Hepatocyte (in vitro differentiated cells): ENCODE measurements around the gene VAV1. TPM values are rescaled to one million over a fixed set of nuclear protein-coding genes. Genes with fewer than 3 reads are reported as not detected.

ENCODE experiments used
- DNase-seq: peaks from one replicate; pipeline ENCODE4 v3.0.0-alpha.2; 2016; ENCODE audit warnings: low spot score
- H2AFZ ChIP-seq: fragments of 200-600 bp; sonication (generic); 2 replicates; pipeline ENCODE4 v1.6.0; 2016; ENCODE audit warnings: antibody characterized with exemption, mild to moderate bottlenecking
- H3K27ac ChIP-seq: fragments of 200-600 bp; sonication (generic); 2 replicates; pipeline ENCODE4 v1.5.1; 2016; ENCODE audit warnings: mild to moderate bottlenecking
- H3K27me3 ChIP-seq: fragments of 200-600 bp; sonication (generic); 2 replicates; pipeline ENCODE4 v1.6.1; 2016
- H3K36me3 ChIP-seq: fragments of 200-600 bp; sonication (generic); replicated peaks from 2 replicates; pipeline ENCODE4 v1.5.1; 2016; ENCODE audit warnings: low read depth; ENCODE audit not compliant: insufficient read depth
- H3K4me1 ChIP-seq: fragments of 200-600 bp; sonication (generic); 2 replicates; pipeline ENCODE4 v1.5.1; 2016; ENCODE audit warnings: mild to moderate bottlenecking, moderate library complexity; ENCODE audit not compliant: insufficient read depth
- H3K4me2 ChIP-seq: fragments of 200-600 bp; sonication (generic); 2 replicates; pipeline ENCODE4 v1.6.0; 2016
- H3K4me3 ChIP-seq: fragments of 200-600 bp; sonication (generic); 2 replicates; pipeline ENCODE4 v1.5.1; 2016; ENCODE audit warnings: mild to moderate bottlenecking
- H3K79me2 ChIP-seq: fragments of 200-600 bp; sonication (generic); 2 replicates; pipeline ENCODE4 v1.6.0; 2017; ENCODE audit warnings: mild to moderate bottlenecking
- H3K9me2 ChIP-seq: fragments of 200-600 bp; sonication (generic); replicated peaks from 2 replicates; pipeline ENCODE4 v1.6.0; 2017; ENCODE audit warnings: mild to moderate bottlenecking; ENCODE audit not compliant: insufficient read depth
- H3K9me3 ChIP-seq: fragments of 200-600 bp; sonication (generic); 2 replicates; pipeline ENCODE4 v1.5.1; 2016; ENCODE audit warnings: low read depth, mild to moderate bottlenecking
- H4K20me1 ChIP-seq: fragments of 200-600 bp; sonication (generic); 2 replicates; pipeline ENCODE4 v1.6.0; 2016; ENCODE audit warnings: mild to moderate bottlenecking; ENCODE audit not compliant: insufficient read depth, poor library complexity, severe bottlenecking
- EZH2 ChIP-seq: fragments of 200-600 bp; sonication (generic); IDR thresholded peaks from 2 replicates; pipeline ENCODE4 v1.6.1; 2016; ENCODE audit warnings: antibody characterized with exemption, mild to moderate bottlenecking, borderline replicate concordance
- EZH2phosphoT487 ChIP-seq: fragments of 200-600 bp; sonication (generic); IDR thresholded peaks from one replicate; pipeline ENCODE4 v1.6.1; 2018; ENCODE audit warnings: antibody characterized with exemption, mild to moderate bottlenecking, low read depth, moderate library complexity; ENCODE audit not compliant: unreplicated experiment, severe bottlenecking
- WGBS: methylation state at CpG from one replicate; pipeline ENCODE4 v1.1.6; 2016; ENCODE audit warnings: low lambda C conversion rate; ENCODE audit errors: missing lambda C conversion rate; 5-methylcytosine and 5-hydroxymethylcytosine counted together
- polyA plus RNA-seq: library from polyadenylated mRNA; unstranded; fragments of >200 nt; fragmentation: Nextera tagmentation; extraction: Ambion mirVana; gene quantifications from 2 replicates; pipeline ENCODE4 v1.2.1, GENCODE V29; 2016
- total RNA-seq: library from RNA; depleted of rRNA; stranded (reverse); fragments of >200 nt; gene quantifications from 2 replicates; pipeline ENCODE4 v1.2.3, GENCODE V29; 2014
- TF ChIP-seq, protein P1 (sequence below): fragments of 200-600 bp; sonication (generic); IDR thresholded peaks from 2 replicates; pipeline ENCODE4 v1.5.1; 2016; ENCODE audit warnings: antibody characterized with exemption, mild to moderate bottlenecking; ENCODE audit not compliant: poor library complexity

Gene VAV1
- total and polyA plus RNA-seq, 2 experiments from 2014 or later = 0.23 TPM; not detected in 1

- TF ChIP-seq, protein P1, sequence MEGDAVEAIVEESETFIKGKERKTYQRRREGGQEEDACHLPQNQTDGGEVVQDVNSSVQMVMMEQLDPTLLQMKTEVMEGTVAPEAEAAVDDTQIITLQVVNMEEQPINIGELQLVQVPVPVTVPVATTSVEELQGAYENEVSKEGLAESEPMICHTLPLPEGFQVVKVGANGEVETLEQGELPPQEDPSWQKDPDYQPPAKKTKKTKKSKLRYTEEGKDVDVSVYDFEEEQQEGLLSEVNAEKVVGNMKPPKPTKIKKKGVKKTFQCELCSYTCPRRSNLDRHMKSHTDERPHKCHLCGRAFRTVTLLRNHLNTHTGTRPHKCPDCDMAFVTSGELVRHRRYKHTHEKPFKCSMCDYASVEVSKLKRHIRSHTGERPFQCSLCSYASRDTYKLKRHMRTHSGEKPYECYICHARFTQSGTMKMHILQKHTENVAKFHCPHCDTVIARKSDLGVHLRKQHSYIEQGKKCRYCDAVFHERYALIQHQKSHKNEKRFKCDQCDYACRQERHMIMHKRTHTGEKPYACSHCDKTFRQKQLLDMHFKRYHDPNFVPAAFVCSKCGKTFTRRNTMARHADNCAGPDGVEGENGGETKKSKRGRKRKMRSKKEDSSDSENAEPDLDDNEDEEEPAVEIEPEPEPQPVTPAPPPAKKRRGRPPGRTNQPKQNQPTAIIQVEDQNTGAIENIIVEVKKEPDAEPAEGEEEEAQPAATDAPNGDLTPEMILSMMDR = no peak
- TF ChIP-seq EZH2phosphoT487 = no peak
- no peak for TF ChIP-seq EZH2
- H3K9me3 ChIP-seq = no peaks in the 10 kb centered on the region
- no peak overlapping the region for H3K4me3 ChIP-seq
- H4K20me1 ChIP-seq = no peaks in the 10 kb centered on the region
- no peaks in the 10 kb centered on the region for H3K27me3 ChIP-seq
- H3K79me2 ChIP-seq = no peaks in the 10 kb centered on the region
- no peaks in the 10 kb centered on the region for H3K4me1 ChIP-seq
- DNase-seq = no peak
- no peaks in the 10 kb centered on the region for H3K36me3 ChIP-seq
- no peak overlapping the region for H3K27ac ChIP-seq
- H3K9me2 ChIP-seq = no peaks in the 10 kb centered on the region
- H2AFZ ChIP-seq = peak overlapping the region; percentile 83
- WGBS = 42% methylated on average over 18 of the region's 19 CpGs
- peak overlapping the region; percentile 70 for H3K4me2 ChIP-seq
Observed at GRCh38 chr19:6801485-6802086, 29.1 kb downstream of the VAV1 start.

DNA sequence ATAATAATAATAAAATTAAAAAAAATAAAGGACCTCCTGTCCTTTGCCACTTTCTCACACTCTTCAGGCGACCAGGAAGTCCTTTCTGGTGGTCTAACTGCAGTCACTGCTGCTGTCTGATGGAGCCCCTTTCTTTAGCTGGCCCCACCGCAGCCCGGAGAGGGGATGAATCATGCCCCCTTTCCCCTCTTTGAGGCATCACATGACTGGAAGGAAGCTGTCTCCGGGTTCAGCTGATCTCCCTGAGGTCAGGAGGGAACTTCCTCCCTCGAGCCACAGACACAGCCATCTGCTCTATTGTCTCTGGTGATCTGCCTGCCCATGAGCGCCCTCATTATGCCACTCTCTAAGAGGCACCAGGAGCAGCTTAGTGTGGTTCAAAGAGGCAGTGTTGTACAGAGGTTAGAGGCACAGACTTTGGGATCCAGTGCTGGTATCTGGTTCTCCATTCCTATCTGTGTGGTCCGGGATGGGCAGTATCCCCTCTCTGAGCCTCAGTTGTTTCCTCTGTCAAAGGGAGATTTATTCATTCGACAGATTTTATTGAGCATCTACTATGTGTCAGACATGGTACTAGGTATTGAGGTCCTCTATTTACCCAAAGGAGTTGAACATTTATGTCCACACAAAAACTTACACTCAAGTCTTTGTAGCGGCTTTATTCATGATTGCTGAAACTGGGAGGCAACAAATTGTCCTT, 30.0 kb downstream of the VAV1 start:
- Histone ChIP-seq H3K27me3 (no peaks in the 10 kb centered on the region), H3K9me2 (no peaks in the 10 kb centered on the region), H2AFZ (no peak overlapping the region), H3K9me3 (no peaks in the 10 kb centered on the region), H3K79me2 (no peaks in the 10 kb centered on the region), H3K4me1 (no peaks in the 10 kb centered on the region), H3K4me2 (no peak overlapping the region), H3K27ac (no peak overlapping the region), H4K20me1 (no peaks in the 10 kb centered on the region), H3K36me3 (no peaks in the 10 kb centered on the region), H3K4me3 (no peak overlapping the region)
- no peak for TF ChIP-seq EZH2phosphoT487
- TF ChIP-seq, protein P1 = no peak
- 69% methylated on average over 9 of the region's 9 CpGs for WGBS
- no peak for DNase-seq

DNA sequence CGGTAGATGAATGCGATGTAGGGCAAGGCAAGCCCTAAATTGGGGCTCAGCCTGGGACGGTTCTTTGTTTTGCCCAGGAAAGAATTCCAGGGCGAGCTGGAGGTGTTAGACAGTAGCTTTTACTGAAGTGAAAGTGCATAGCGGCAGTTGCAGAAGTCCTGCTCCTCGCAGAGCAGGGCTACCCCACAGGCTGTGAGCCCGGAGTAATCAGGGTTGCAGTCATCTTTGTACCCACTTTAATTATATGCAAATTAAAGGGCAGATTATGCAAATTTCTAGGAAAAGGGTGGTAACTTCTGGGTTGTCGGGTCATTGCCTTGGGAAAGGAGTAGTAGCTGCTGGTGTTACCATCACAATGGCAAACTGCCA, 30.5 kb downstream of the VAV1 start:
- DNase-seq = no peak
- no peaks in the 10 kb centered on the region for H3K36me3 ChIP-seq
- no peaks in the 10 kb centered on the region for H3K4me1 ChIP-seq
- H3K79me2 ChIP-seq = no peaks in the 10 kb centered on the region
- H3K4me3 ChIP-seq = no peak overlapping the region
- no peak overlapping the region for H3K27ac ChIP-seq
- no peaks in the 10 kb centered on the region for H4K20me1 ChIP-seq
- H3K4me2 ChIP-seq = no peak overlapping the region
- no peaks in the 10 kb centered on the region for H3K9me3 ChIP-seq
- H2AFZ ChIP-seq = no peak overlapping the region
- H3K9me2 ChIP-seq = no peaks in the 10 kb centered on the region
- no peaks in the 10 kb centered on the region for H3K27me3 ChIP-seq
- no peak for TF ChIP-seq EZH2
- TF ChIP-seq EZH2phosphoT487 = no peak
- TF ChIP-seq, protein P1 = no peak
- 89% methylated on average over 8 of the region's 8 CpGs for WGBS
